ENCODE measurements around the gene RAB11FIP2.
"Not testable (repeated sequence)": the region's sequence is repeated elsewhere in the genome, so short reads cannot be mapped to it uniquely, and the experiment has no call there.

Gene RAB11FIP2

DNA sequence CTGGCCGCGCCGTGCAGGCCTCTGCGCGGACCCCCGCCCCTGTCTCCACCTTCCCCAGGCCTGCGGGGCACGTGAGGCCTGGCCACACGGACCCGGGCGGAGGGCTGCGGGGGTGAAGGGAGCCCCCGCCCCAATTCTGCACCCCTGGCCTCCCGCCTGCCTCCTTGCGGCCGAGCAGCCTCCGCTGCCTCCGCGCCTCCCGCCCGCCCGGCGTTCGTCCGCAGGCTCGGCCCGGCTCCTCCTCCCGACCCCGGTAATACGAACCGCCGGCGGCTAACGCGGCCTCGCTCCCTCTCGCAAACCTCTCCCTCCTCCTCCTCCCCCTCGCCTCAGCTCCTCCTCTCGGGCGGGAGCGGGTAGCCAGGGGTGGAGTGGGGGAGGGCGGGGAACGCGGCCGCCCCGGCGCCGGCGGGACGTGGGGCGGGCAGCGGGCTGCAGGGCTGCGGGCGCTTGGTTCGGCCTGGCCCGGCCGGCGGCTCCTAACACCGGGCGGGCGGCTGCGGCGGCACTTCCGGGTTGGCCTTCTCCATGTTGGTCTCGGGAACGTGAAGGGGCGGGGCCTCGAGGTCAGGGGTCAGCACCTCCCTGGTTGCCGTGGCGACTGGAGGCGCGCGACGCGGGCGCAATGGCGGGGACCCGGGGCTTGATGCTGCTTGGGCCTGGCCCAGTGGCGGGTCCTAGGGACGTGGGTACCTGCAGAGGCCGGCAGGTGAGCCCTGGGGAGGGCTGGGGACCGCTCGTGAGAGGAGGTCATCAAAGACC is at the start of gene RAB11FIP2:
Gene RAB11FIP2 (minus strand): TSS at position 547 of the 762 bp plus-strand sequence. CDS start 778 bp downstream, outside the sequence.
- DNase-seq: peak; percentile 93

DNA sequence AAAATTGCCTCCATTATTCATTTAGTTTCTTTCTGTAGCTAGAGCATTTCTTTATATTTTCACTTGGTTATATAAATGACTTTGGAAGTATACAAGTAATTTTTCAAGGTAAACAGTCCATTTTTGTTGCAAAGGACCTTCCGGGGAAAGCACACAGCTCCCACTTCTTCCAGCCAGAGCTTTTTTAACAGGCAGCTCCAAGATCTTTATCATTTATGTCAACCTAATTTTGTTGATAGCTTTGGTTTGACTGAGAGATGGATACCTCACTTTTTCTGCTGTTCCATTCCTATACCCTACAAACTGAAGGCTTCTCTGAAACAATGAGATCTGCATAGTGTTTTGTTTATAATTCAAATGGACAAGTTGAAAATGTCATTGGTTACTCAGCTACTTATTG is 49.3 kb upstream of the RAB11FIP2 start:
- no peak for DNase-seq

- DNase-seq: no peak
These were observed 45.5 kb upstream of the RAB11FIP2 start for GRCh38 chr10:118092209-118092608.

GRCh38 chr10:118080817-118081216 is 34.1 kb upstream of the RAB11FIP2 start:
- DNase-seq: no peak

- DNase-seq: no peak
These were observed 30.0 kb upstream of the RAB11FIP2 start for GRCh38 chr10:118076705-118077104.

- no peak for DNase-seq
These were observed 26.1 kb upstream of the RAB11FIP2 start for GRCh38 chr10:118072840-118073239.

DNA sequence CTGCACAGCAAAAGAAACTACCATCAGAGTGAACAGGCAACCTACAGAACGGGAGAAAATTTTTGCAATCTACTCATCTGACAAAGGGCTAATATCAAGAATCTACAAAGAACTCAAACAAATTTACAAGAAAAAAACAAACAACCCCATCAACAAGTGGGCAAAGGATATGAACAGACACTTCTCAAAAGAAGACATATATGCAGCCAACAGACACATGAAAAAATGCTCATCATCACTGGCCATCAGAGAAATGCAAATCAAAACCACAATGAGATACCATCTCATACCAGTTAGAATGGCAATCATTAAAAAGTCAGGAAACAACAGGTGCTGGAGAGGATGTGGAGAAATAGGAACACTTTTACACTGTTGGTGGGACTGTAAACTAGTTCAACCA is 20.6 kb upstream of the RAB11FIP2 start:
- DNase-seq: not testable (repeated sequence)

DNA sequence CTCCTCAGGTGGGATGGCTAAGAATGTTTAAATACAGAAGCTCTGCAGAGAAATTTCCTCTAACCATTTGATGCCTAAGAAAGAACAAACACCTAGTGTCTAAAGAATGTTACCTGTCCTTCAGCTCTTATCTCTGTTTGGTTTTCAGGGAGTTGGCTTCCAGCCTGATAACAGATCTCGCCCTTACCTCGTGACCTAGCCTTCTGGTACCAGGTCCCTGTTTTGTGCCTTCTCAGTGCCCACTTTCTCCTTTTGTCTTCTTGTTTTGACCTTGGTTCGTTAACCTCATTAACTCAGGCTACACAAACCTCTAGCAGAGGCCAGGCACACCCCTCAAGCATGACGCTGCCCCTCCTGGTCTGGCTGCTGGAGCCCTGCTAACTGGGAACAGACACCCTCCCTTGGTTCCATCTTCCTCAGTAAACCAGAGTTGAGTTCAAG is 16.1 kb upstream of the RAB11FIP2 start:
- DNase-seq: no peak

- DNase-seq: no peak
These were observed 11.6 kb upstream of the RAB11FIP2 start for GRCh38 chr10:118058371-118058770.

DNA sequence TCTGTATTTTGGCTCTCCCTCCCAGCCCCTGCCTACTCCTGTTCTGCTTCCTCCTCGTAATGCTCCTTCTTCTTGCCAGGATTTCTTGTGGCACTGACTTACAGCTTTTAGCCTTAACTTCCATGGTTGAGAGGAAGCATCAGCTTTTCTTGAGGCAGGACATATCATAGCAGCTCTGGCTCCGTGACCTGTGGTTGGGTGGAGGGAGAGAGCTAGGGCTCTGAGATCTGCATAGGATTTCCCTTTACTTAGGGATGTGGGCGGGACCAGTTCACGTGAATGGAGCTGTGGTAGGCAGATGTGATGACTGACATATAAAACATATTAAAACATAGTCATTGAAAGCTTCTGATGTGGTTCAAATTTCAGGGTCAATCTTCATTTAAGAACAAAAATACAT is 10.6 kb upstream of the RAB11FIP2 start:
- DNase-seq: no peak

DNA sequence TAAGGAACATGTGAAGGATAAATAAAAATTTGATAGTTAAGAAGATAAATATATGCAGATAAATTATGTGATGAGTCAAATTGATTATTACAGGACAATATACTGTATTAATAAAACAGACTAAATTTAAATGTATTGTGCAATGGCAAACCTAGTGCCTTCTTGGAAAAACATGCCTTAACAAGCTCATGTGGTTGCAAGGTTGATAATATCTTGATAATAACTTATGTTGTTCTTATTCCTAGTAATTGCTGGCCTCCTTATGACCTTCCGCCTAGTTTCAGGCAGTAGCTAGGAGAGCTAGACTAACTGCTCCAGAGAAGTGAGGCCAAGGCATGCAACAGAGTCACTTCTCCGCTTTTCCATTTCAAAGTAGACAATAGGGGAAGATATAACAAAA is 7.6 kb upstream of the RAB11FIP2 start:
- DNase-seq: no peak

DNA sequence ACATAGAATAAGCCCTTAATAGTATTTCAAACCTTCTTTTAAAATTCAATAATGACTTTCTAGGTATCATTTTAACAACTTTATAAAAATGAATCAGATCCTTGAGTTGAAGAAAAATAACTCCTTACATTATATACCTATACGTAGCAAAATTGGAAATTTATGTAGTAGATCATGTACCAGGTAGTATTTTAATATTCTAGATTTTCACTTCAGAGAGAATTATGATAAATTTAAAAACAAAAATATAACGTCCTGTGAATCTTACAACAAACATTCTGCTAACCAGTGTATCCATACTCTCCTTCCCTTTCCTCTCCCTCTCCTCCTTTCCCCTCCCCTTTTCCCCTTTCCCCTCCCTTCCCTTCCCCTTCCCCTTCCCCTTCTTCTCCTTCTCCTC is 6.1 kb upstream of the RAB11FIP2 start:
- DNase-seq: no peak

DNA sequence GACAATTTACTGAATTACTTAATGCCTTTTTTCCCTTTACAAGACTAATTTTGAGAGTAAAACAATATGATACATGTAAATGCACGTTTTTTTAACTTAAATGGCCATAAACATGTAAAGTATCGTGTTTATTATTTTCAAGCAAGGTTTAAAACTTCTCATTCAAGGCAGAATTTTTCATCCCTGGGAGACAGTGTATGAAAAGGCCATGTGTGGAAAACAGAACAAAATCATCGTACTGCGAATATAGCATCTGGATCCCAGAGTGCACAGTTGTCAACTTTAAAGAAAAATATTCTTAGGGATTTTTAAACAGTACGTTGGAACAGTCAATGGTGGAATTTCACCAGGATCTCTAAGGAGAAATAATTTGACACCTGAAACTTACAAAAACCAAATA is 1.1 kb upstream of the RAB11FIP2 start:
- no peak for DNase-seq

GRCh38 chr10:118047157-118047719 is 497 bp upstream of the RAB11FIP2 start:
- no peak for DNase-seq

- DNase-seq: no peak
These were observed 825 bp downstream of the RAB11FIP2 start for GRCh38 chr10:118045837-118046394.

- DNase-seq: no peak
These were observed 1.4 kb downstream of the RAB11FIP2 start for GRCh38 chr10:118045158-118045836.

DNA sequence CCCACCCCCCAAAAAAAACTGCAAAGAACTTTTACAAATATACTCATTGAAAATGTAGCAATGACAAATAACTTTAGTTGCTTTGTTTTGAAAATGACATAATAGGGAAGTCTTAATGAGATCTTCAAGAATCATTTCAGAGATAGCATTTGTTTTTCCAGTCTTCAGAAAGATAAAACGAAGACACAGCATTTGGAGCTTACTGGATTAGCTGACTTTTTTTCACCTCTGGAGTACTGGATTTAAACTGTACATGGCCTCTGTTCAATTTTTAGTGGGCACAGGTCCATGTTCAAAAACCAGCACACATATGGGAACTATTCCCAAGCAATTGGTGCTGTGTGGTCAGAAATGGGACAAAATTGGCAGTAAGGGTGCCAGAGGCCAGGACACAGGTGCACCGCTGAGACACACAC is 3.9 kb downstream of the RAB11FIP2 start:
- no peak for DNase-seq

- no peak for DNase-seq
These were observed 4.4 kb downstream of the RAB11FIP2 start for GRCh38 chr10:118042336-118042735.

DNA sequence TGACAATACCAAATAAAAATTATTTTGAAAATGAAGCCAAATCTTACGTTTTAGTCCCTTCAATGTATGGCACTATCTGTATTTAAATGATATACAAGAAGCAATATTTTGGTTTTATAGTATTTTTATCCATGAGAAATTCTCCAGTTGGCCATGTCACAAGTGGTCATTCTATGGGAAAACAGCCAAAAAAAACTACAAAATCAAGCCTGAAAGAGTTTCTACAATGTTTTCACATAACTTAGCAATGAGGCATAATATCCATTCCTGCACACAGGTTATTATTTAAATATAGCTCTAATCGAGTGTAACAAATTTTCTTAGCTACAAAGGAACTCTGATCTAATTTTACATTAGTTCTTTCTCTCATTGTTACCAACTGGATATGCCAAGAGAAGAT is 5.4 kb downstream of the RAB11FIP2 start:
- no peak for DNase-seq

DNA sequence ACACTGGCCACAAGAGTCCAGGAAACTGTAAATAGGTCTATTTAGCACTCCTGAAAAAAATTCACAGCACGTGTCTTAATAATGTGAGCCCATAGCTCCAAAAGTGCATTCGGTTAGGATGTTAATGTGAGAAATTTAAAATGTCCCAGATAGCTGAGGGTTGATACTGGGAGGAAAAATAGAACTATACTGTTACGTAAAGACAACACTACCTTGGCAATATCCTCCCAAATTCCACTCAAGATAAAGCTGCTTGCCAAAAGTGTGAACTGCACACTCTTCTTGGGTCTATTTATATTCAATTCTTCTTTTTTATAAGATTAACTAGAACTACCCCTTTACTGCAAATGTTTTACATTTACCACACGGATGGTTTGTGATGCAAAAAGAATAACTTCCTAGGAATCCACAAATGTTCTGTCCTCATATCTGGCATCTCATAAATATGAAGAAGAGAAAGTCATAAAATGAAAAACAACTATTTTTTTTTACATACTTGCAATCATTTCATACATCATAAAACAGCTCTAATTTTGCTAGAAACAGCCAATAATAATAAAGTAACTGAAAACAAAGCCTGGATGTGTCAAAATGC is 10.4 kb downstream of the RAB11FIP2 start:
- DNase-seq: no peak

DNA sequence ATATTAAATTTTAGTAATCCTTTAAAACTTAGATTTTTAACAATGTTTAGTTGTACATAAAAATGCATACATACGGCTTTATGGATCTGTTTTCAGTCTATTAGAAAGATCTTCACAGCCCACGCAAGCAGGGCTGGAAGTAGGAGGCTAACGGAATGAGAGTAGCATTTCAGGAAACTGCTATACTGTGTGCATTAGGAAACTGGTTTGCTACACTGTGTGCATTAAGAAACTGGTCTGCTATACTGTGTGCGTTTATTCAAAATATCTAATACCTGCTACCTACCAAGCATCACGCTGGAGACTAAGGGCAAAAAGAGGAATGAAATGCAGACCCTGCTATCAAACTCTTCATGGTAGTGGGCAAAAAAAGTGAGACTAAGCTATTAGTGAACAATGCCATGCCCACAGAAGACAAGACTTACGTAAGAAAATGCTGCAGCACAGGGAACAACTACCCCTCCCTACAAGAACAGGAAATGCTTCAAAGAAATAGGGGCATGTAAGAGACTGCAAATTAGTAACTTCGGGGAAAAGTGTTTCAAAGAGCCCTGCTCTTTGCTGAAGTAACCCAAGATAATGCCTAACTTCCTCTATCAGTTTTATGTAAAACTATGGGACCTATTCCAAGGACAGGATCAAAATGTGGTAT is 11.3 kb downstream of the RAB11FIP2 start:
- DNase-seq: no peak

GRCh38 chr10:118034791-118035261 is 11.9 kb downstream of the RAB11FIP2 start:
- no peak for DNase-seq

GRCh38 chr10:118033905-118034304 is 12.8 kb downstream of the RAB11FIP2 start:
- DNase-seq: no peak

Measured in amniotic stem cell (primary cell).